Activated naive CD8-positive, alpha-beta T cell treated with anti-CD3 and anti-CD28 coated beads, Interleukin-2, amount 50 U/mL, for 24 hours (primary cell): Measurements from ENCODE around the gene ABHD10.
A peak's percentile ranks its signal among the peaks of the same experiment; 100 is the strongest.

Experiments used
- ATAC-seq: fragments of 150-1000 bp; cut with Tn5 transposase; one replicate; pipeline ENCODE4 v1.10.0; 2021
- DNase-seq: peaks from one replicate; pipeline ENCODE4 v3.0.0; 2021
- H3K27ac Mint-ChIP-seq: one replicate; pipeline ENCODE4 v1.8.0; 2021; ENCODE audit warnings: mild to moderate bottlenecking, mixed read lengths
- H3K27me3 Mint-ChIP-seq: one replicate; pipeline ENCODE4 v1.8.0; 2021; ENCODE audit warnings: mixed read lengths
- H3K36me3 Mint-ChIP-seq: one replicate; pipeline ENCODE4 v1.8.0; 2021; ENCODE audit warnings: low read depth, mixed read lengths
- H3K4me1 Mint-ChIP-seq: one replicate; pipeline ENCODE4 v1.8.0; 2021; ENCODE audit warnings: mixed read lengths
- H3K4me3 Mint-ChIP-seq: one replicate; pipeline ENCODE4 v1.8.0; 2021; ENCODE audit warnings: mild to moderate bottlenecking, moderate library complexity, mixed read lengths
- H3K9me3 Mint-ChIP-seq: one replicate; pipeline ENCODE4 v1.8.0; 2021; ENCODE audit warnings: mixed read lengths

Gene ABHD10

GRCh38 chr3:111976254-111976653 is 2.6 kb upstream of the ABHD10 start:
- Mint-ChIP-seq H3K36me3 (peaks cover 2% of the 10 kb centered on the region), H3K9me3 (no peaks in the 10 kb centered on the region), H3K4me3 (no peak overlapping the region), H3K4me1 (peaks cover 23% of the 10 kb centered on the region), H3K27ac (no peak overlapping the region), H3K27me3 (no peaks in the 10 kb centered on the region)
- DNase-seq, result no peak
- ATAC-seq, result no peak

- ATAC-seq (peak; percentile 20), DNase-seq (no peak)
- Mint-ChIP-seq H3K4me3 (peak overlapping the region; percentile 89), H3K4me1 (peaks cover 48% of the 10 kb centered on the region), H3K27ac (peak overlapping the region; percentile 86), H3K36me3 (peaks cover 20% of the 10 kb centered on the region), H3K27me3 (no peaks in the 10 kb centered on the region), H3K9me3 (no peaks in the 10 kb centered on the region)
These were observed 710 bp downstream of the ABHD10 start for GRCh38 chr3:111979434-111980038.

- Mint-ChIP-seq H3K27ac (peak overlapping the region; percentile 86), H3K4me3 (peak overlapping the region; percentile 89), H3K36me3 (peaks cover 28% of the 10 kb centered on the region), H3K27me3 (no peaks in the 10 kb centered on the region), H3K4me1 (peaks cover 61% of the 10 kb centered on the region), H3K9me3 (no peaks in the 10 kb centered on the region)
- DNase-seq (peak; percentile 38), ATAC-seq (no peak)
These were observed 2.1 kb downstream of the ABHD10 start for GRCh38 chr3:111980716-111981456.

- Mint-ChIP-seq H3K4me1 (peaks cover 66% of the 10 kb centered on the region), H3K27me3 (no peaks in the 10 kb centered on the region), H3K36me3 (peaks cover 33% of the 10 kb centered on the region), H3K4me3 (peak overlapping the region; percentile 89), H3K9me3 (no peaks in the 10 kb centered on the region), H3K27ac (no peak overlapping the region)
- DNase-seq (no peak), ATAC-seq (no peak)
These were observed 2.6 kb downstream of the ABHD10 start for GRCh38 chr3:111981457-111981763.

GRCh38 chr3:111984636-111985298 is 5.9 kb downstream of the ABHD10 start:
- peak overlapping the region; percentile 66 for H3K27ac Mint-ChIP-seq
- no peak overlapping the region for H3K4me3 Mint-ChIP-seq

GRCh38 chr3:111986800-111987199 is 8.0 kb downstream of the ABHD10 start:
- Mint-ChIP-seq H3K27ac (peak overlapping the region; percentile 15), H3K9me3 (no peaks in the 10 kb centered on the region), H3K4me1 (peaks cover 51% of the 10 kb centered on the region), H3K36me3 (peaks cover 49% of the 10 kb centered on the region), H3K4me3 (no peak overlapping the region), H3K27me3 (no peaks in the 10 kb centered on the region)
- ATAC-seq (peak; percentile 39), DNase-seq (no peak)

More at GRCh38 chr3:111984636-111985298, 5.9 kb downstream of the ABHD10 start:
- Mint-ChIP-seq H3K4me1 (peaks cover 71% of the 10 kb centered on the region), H3K9me3 (no peaks in the 10 kb centered on the region), H3K36me3 (peaks cover 44% of the 10 kb centered on the region), H3K27me3 (no peaks in the 10 kb centered on the region)
- DNase-seq (no peak), ATAC-seq (peak; percentile 21)

GRCh38 chr3:111989061-111989678 is 10.3 kb downstream of the ABHD10 start:
- Mint-ChIP-seq H3K9me3 (no peaks in the 10 kb centered on the region), H3K27ac (no peak overlapping the region), H3K4me1 (peaks cover 35% of the 10 kb centered on the region), H3K27me3 (no peaks in the 10 kb centered on the region), H3K4me3 (no peak overlapping the region), H3K36me3 (peaks cover 48% of the 10 kb centered on the region)
- DNase-seq (no peak), ATAC-seq (peak; percentile 58)

GRCh38 chr3:111993038-111993437 is 14.2 kb downstream of the ABHD10 start:
- Mint-ChIP-seq H3K4me3 (no peak overlapping the region), H3K27me3 (peaks cover 6% of the 10 kb centered on the region)

GRCh38 chr3:111998636-111999483 is 20.0 kb downstream of the ABHD10 start, which contains the start of gene TAGLN3:
Gene TAGLN3 (plus strand): TSS chr3:111998922. CDS start chr3:111999423, 501 bp downstream.
- H3K36me3 Mint-ChIP-seq, result no peaks in the 10 kb centered on the region
- no peaks in the 10 kb centered on the region for H3K9me3 Mint-ChIP-seq
- ATAC-seq, result no peak
- no peak for DNase-seq
- H3K27me3 Mint-ChIP-seq, result peaks cover 6% of the 10 kb centered on the region
- no peak within 1 kb of the TSS for H3K27ac Mint-ChIP-seq
- peak within 1 kb of the TSS; percentile 69 for H3K4me3 Mint-ChIP-seq
- peaks cover 46% of the 10 kb centered on the region for H3K4me1 Mint-ChIP-seq

More at GRCh38 chr3:111993038-111993437, 14.2 kb downstream of the ABHD10 start:
- Mint-ChIP-seq H3K9me3 (no peaks in the 10 kb centered on the region), H3K36me3 (peaks cover 28% of the 10 kb centered on the region), H3K4me1 (peaks cover 9% of the 10 kb centered on the region), H3K27ac (no peak overlapping the region)
- DNase-seq (no peak), ATAC-seq (no peak)

GRCh38 chr3:111999484-112000324 is 20.9 kb downstream of the ABHD10 start:
- Mint-ChIP-seq H3K27me3 (peaks cover 6% of the 10 kb centered on the region), H3K4me3 (peak overlapping the region; percentile 69), H3K27ac (no peak overlapping the region), H3K9me3 (no peaks in the 10 kb centered on the region), H3K4me1 (peaks cover 55% of the 10 kb centered on the region), H3K36me3 (no peaks in the 10 kb centered on the region)
- ATAC-seq, result no peak
- DNase-seq, result no peak

- H3K9me3 Mint-ChIP-seq, result no peaks in the 10 kb centered on the region
- DNase-seq (no peak), ATAC-seq (no peak)
- H3K27ac Mint-ChIP-seq, result no peak overlapping the region
- no peak overlapping the region for H3K4me3 Mint-ChIP-seq
- peaks cover 2% of the 10 kb centered on the region for H3K36me3 Mint-ChIP-seq
- H3K27me3 Mint-ChIP-seq, result peaks cover 6% of the 10 kb centered on the region
- H3K4me1 Mint-ChIP-seq, result peaks cover 62% of the 10 kb centered on the region
These were observed 21.5 kb downstream of the ABHD10 start for GRCh38 chr3:112000367-112000771.

GRCh38 chr3:112000966-112001365 is 22.1 kb downstream of the ABHD10 start:
- peaks cover 6% of the 10 kb centered on the region for H3K27me3 Mint-ChIP-seq
- ATAC-seq (no peak), DNase-seq (no peak)
- no peak overlapping the region for H3K4me3 Mint-ChIP-seq
- no peak overlapping the region for H3K27ac Mint-ChIP-seq
- H3K9me3 Mint-ChIP-seq, result no peaks in the 10 kb centered on the region
- H3K36me3 Mint-ChIP-seq, result peaks cover 2% of the 10 kb centered on the region
- peaks cover 65% of the 10 kb centered on the region for H3K4me1 Mint-ChIP-seq

GRCh38 chr3:112001526-112001925 is 22.7 kb downstream of the ABHD10 start:
- Mint-ChIP-seq H3K36me3 (peaks cover 2% of the 10 kb centered on the region), H3K4me3 (no peak overlapping the region), H3K27ac (no peak overlapping the region), H3K4me1 (peaks cover 65% of the 10 kb centered on the region), H3K27me3 (peaks cover 6% of the 10 kb centered on the region), H3K9me3 (no peaks in the 10 kb centered on the region)
- DNase-seq (no peak), ATAC-seq (no peak)
